Fibroblast of villous mesenchyme (primary cell): ENCODE results near the gene LACTBL1. TPM values are rescaled to one million over a fixed set of nuclear protein-coding genes. Genes with fewer than 3 reads are reported as not detected.
"Not testable (repeated sequence)": the region's sequence is repeated elsewhere in the genome, so short reads cannot be mapped to it uniquely, and the experiment has no call there.

Experiments used
- DNase-seq: peaks from one replicate; pipeline ENCODE4 v3.0.0-alpha.2; 2010; ENCODE audit warnings: low read depth
- H3K4me3 ChIP-seq: 2 replicates; pipeline ENCODE4 v1.5.1; 2011; ENCODE audit warnings: low read depth, mild to moderate bottlenecking, low read length
- CTCF ChIP-seq: IDR thresholded peaks from 2 replicates; pipeline ENCODE4 v1.5.1; 2012; ENCODE audit warnings: low read depth, mild to moderate bottlenecking, low read length; ENCODE audit not compliant: insufficient read depth
- total RNA-seq: library from RNA; depleted of rRNA; stranded (reverse); fragments of >200 nt; gene quantifications from 2 replicates; pipeline ENCODE4 v1.2.3, GENCODE V29; 2012

Gene LACTBL1
- total RNA-seq, 1 donor, result not detected

GRCh38 chr1:23013657-23014056 is 41.0 kb upstream of the LACTBL1 start:
- H3K4me3 ChIP-seq, result no peak overlapping the region
- no peak for DNase-seq
- no peak for TF ChIP-seq CTCF

- H3K4me3 ChIP-seq, DNase-seq: not testable (repeated sequence)
Observed at GRCh38 chr1:23010025-23010424, 37.4 kb upstream of the LACTBL1 start.

GRCh38 chr1:23008901-23009300 is 36.2 kb upstream of the LACTBL1 start:
- no peak for DNase-seq
- no peak overlapping the region for H3K4me3 ChIP-seq
- TF ChIP-seq CTCF, result no peak

- TF ChIP-seq CTCF, result no peak
- no peak for DNase-seq
- H3K4me3 ChIP-seq, result no peak overlapping the region
Observed at GRCh38 chr1:23007106-23007505, 34.4 kb upstream of the LACTBL1 start.

- DNase-seq, H3K4me3 ChIP-seq: not testable (repeated sequence)
Observed at GRCh38 chr1:23004769-23005168, 32.1 kb upstream of the LACTBL1 start.

GRCh38 chr1:23004112-23004511 is 31.4 kb upstream of the LACTBL1 start:
- H3K4me3 ChIP-seq, result no peak overlapping the region
- TF ChIP-seq CTCF, result no peak
- no peak for DNase-seq

- DNase-seq, H3K4me3 ChIP-seq: not testable (repeated sequence)
Observed at GRCh38 chr1:23002218-23002617, 29.6 kb upstream of the LACTBL1 start.

GRCh38 chr1:23000133-23000532 is 27.5 kb upstream of the LACTBL1 start:
- H3K4me3 ChIP-seq, result not testable (repeated sequence)

GRCh38 chr1:22997528-22997927 is 24.9 kb upstream of the LACTBL1 start:
- DNase-seq, H3K4me3 ChIP-seq: not testable (repeated sequence)

More at GRCh38 chr1:23000133-23000532, 27.5 kb upstream of the LACTBL1 start:
- not testable (repeated sequence) for DNase-seq

- no peak overlapping the region for H3K4me3 ChIP-seq
- no peak for TF ChIP-seq CTCF
- DNase-seq, result no peak
Observed at GRCh38 chr1:22995774-22996173, 23.1 kb upstream of the LACTBL1 start.

GRCh38 chr1:22993220-22993795 is 20.6 kb upstream of the LACTBL1 start:
- not testable (repeated sequence) for DNase-seq, H3K4me3 ChIP-seq

- not testable (repeated sequence) for DNase-seq, H3K4me3 ChIP-seq
Observed at GRCh38 chr1:22992384-22992783, 19.7 kb upstream of the LACTBL1 start.
